DMS153 treated with DMSO at 0.1 percent for 48 hours (cell line): ENCODE measurements around the gene FAM156B.
"Not testable (repeated sequence)": the region's sequence is repeated elsewhere in the genome, so short reads cannot be mapped to it uniquely, and the experiment has no call there.

Experiments
- DNase-seq: peaks from one replicate; lab custom pipeline; 2025; ENCODE audit not compliant: unreplicated experiment; lab: John Stamatoyannopoulos, UW

The FAM156B gene

GRCh38 chrX:52896855-52897709, at the start of gene FAM156B:
Gene FAM156B (plus strand): TSS chrX:52897330. CDS start chrX:52907226, 9,896 bp downstream.
- not testable (repeated sequence) for DNase-seq

GRCh38 chrX:52852110-52852860, 44.8 kb upstream of the FAM156B start:
- DNase-seq = no peak

DNA sequence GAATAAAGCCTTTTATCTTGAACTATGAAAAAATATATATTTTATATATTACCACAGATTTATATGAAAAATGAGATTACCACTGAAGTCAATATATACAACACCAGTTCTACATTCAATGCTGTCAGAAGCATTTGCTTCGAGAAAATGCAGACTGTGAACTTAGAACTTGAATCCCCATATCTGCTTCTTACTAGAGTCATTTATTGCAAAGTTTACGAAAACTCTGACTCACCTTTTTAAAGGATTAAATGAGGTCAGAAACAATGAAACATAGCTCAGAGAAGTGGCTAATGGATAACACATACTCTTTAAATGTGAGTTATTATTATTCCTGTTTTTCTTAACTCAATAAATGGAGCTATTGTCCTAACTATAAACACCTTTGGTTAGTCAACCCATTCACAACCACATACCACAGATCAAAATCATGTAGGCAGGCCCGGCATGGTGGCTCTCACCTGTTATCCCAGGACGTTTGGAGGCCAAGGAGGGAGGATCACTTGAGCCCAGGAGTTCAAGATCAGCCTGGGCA, 40.1 kb upstream of the FAM156B start:
- DNase-seq = not testable (repeated sequence)

DNA sequence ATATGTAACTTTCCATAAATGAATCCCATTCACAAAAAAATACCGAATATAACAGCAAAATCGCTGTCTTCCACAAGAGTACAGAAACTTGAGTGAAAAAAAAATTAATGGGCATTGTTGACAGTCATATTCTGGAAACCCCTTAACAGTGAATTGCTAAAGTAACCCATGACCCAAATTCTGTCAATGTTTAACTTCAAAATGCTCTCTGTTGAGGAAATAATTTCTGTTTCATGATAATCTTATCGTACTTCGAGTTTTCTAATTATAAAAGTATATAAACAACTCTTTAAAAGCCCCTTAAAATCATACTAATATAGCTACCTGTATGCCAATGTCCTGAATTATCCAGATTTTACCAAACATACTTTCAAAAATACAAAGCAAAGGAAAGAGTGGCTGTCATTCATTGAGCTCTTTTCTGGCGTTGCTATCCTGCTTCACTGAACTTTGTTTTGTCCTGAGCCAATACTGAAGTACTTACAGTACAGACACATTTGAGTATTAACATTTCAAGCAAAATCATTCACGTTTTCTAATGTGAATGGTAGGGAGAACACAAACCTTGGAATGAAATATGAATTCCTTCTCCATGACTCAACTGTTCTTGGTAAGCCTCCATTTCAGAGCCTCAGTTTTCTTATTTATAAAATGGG, 31.7 kb upstream of the FAM156B start:
- no peak for DNase-seq

- no peak for DNase-seq
Measured at GRCh38 chrX:52867610-52868348, 29.4 kb upstream of the FAM156B start, which contains the start of gene XAGE3. Gene XAGE3 (minus strand): TSS chrX:52868083. CDS start chrX:52867133, 950 bp downstream.

DNA sequence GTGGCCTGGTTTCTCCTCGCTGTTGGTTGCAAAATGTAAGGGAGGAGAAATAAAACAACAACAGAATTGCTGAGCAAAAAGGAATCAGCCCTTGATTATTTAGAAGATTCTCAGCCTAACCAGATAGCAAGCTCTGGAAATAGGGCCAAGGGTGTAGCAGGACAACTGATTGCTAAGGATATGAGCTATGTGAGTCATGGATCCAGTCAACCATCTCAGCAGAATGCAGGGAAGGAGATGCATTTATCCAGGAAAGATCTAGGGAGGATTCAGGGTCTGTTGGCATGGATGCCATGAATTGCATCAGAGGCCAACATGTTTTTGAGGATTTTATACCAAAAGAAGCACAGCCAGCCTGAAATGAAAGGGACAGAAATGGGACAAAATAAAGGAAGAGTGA, 27.1 kb upstream of the FAM156B start:
- no peak for DNase-seq

GRCh38 chrX:52873825-52874224, 23.3 kb upstream of the FAM156B start:
- not testable (repeated sequence) for DNase-seq

DNA sequence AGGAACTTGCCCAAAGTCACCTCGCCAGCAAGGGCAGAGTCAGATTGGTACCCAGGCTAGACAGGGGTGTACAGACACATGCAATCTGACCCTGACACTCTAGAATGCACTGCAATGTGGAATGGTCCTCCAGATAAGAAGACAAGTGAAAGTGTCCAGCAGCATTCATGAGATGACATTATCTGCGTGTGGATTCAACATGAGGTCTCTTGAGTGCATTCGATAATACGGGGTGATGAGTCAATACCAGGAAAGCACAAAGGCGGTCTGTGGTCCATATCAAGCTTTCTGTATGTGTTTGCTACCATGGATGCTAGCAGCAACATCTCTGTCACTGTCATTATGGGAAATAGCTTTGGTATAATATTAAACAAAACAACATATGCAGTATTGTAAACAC, 22.5 kb upstream of the FAM156B start:
- no peak for DNase-seq

DNA sequence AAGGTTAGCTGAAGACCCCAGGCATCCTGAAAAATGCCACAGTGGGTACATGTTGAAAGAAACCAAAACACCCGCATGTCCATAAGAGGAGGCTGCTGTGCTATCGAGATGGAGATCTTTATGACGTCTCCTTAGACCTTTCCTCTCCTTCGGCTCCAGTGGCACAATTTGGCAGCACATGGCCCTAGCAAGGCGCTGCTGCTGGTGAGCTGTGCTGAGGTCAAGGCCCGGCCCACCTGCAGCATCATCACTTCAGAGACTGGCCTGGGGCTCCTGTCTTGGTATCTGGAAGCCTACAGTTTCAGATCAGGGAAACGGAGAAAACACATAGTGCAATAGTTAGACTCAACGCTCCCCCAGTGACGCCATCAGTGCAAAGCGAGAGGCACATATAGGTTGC, 21.7 kb upstream of the FAM156B start:
- not testable (repeated sequence) for DNase-seq

- DNase-seq = not testable (repeated sequence)
Measured at GRCh38 chrX:52876386-52876785, 20.7 kb upstream of the FAM156B start.

GRCh38 chrX:52887459-52887858, 9.7 kb upstream of the FAM156B start:
- DNase-seq = not testable (repeated sequence)

GRCh38 chrX:52888090-52888489, 9.0 kb upstream of the FAM156B start:
- not testable (repeated sequence) for DNase-seq

DNA sequence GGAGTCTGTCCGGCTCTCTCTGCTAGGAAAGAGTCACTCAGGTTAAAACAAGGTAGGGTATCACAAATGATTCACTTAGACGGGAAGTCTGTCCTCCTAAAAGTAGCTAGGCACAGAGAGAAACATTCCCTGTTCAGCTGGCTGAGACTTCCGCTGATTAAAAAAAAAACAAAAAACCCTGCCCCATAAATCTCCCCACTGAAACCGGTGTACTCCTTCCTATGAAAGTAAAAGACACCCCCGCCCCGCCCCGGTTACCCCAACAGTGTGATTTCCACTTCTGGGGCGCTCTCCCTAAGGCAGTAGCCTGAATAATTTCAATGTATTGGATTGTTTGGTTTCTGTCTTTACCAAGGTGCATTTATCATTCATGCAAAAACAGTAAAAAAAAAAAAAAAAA, 692 bp upstream of the FAM156B start:
- not testable (repeated sequence) for DNase-seq

- DNase-seq = not testable (repeated sequence)
Measured at GRCh38 chrX:52905531-52905930, 8.4 kb downstream of the FAM156B start.

DNA sequence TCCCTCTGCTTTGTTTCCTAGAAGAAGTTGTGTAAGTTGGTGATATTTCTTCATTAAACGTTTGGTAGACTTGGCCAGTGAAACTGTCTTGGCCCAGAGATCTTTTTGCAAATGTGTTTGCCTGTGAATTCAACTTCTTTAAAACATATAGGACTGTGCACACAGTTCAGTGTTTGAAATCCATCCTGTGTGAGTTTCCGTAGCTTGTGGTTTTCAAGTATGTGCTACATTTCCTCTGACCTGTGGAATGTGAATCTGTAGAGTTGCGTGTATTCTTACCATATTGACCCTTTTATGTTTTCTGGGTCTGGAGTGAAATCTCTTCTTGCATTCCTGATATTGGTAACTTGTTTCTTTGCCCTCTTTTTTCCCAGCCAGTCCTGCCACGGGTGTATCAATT, 8.9 kb downstream of the FAM156B start:
- not testable (repeated sequence) for DNase-seq

DNA sequence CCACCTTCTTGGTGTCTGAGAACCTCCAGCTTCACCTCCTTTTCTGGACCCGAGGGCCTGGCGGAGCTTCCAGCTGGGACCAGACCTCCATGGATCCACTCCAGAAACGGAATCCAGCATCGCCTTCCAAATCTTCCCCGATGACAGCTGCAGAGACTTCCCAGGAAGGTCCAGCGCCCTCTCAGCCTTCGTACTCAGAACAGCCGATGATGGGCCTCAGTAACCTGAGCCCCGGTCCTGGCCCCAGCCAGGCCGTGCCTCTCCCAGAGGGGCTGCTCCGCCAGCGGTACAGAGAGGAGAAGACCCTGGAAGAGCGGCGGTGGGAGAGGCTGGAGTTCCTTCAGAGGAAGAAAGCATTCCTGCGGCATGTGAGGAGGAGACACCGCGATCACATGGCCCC, 10.0 kb downstream of the FAM156B start:
- not testable (repeated sequence) for DNase-seq

DNA sequence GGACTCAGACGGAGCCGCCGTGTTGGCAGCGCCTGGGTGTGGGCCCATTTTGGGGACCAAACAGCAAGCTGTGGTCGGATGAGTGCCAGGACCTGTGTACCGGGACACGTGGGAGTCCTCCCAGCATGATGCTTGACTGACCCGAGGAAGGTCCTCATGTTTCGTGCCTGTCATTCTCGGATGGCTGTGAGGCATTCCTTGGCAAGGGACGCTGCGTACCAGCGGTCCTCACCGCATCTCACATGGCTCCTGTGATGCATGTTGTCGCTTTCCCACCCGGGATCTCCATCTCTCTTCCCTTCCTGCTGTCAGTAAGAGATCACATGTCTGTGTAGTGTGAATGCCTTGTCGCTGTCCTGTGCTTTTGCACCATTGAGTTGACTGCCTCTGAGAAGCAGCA, 10.8 kb downstream of the FAM156B start:
- DNase-seq = not testable (repeated sequence)

GRCh38 chrX:52909313-52909969, 12.3 kb downstream of the FAM156B start:
- not testable (repeated sequence) for DNase-seq

DNA sequence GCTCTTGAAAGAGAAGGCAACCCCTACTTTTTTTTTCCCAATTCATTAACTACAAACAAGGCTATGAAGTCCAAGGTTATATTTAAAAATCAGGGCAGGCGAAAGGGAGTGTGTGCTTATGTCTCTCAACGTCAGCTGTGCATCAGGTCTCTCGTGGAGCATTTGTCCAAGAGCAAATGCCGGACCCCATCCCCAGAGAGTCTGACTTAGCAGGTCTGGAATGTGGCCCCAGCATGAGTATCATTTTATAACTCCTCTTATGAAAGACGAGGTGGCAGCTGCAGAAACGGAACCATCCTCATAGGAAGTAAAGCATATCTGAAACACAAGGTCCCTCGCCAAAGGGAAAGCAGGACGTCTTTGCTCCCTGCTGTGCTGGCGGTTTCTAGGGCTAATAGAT, 16.6 kb downstream of the FAM156B start:
- DNase-seq = not testable (repeated sequence)

DNA sequence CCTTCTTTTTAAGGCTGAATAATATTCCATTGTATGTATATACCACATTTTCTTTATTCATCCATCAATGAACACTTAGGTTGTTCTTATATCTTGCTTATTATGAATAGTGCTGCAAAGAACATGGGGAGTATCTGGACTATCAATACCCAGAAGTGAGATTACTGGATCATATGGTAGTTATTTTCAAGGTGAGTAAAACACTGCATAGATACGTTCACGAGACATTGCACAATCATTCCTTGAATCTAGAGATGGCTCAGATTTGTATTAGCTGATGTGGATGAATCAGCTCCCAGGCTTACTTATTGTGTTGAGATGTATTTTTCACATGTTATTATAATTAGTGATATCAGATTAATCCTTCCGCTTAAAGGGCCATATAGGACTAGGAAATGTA, 17.6 kb downstream of the FAM156B start:
- DNase-seq = not testable (repeated sequence)
